DOHH2 (cell line): ENCODE data around the gene EFL1.

Experiments
- CTCF ChIP-seq: fragments of 200-600 bp; sonication (generic); IDR thresholded peaks from one replicate; pipeline ENCODE4 v1.5.1; 2014; ENCODE audit warnings: antibody characterized with exemption, mild to moderate bottlenecking, low read depth, low read length; ENCODE audit not compliant: poor library complexity, severe bottlenecking
- EZH2phosphoT487 ChIP-seq: fragments of 200-600 bp; sonication (generic); IDR thresholded peaks from 2 replicates; pipeline ENCODE4 v1.6.1; 2017; ENCODE audit warnings: borderline replicate concordance, mild to moderate bottlenecking, antibody characterized with exemption, low read length, moderate library complexity, mixed read lengths

GRCh38 chr15:82272154-82272553 lies 9.6 kb upstream of the EFL1 start:
- TF ChIP-seq CTCF (no peak), EZH2phosphoT487 (no peak)
